Ovary (tissue), 9 donors: ENCODE data around the gene CENATAC. TPM values are rescaled to one million over a fixed set of nuclear protein-coding genes. Genes with fewer than 3 reads are reported as not detected.

Experiments used
- DNase-seq, 5 donors: peaks; one replicate each; pipeline ENCODE4 v3.0.0-alpha.2; 2019 to 2020
- H3K27ac ChIP-seq, 2 donors: fragments of 200-600 bp; one replicate each; pipeline versions ENCODE4 v1.5.1 to v1.8.0; 2019 to 2022
- H3K27me3 ChIP-seq: fragments of 200-600 bp; one replicate; pipeline ENCODE4 v1.8.0; 2022
- H3K36me3 ChIP-seq: fragments of 200-600 bp; sonication (generic); one replicate; pipeline ENCODE4 v1.5.1; 2019
- H3K4me1 ChIP-seq: one replicate; pipeline ENCODE4 v1.8.1; 2013; ENCODE audit warnings: mild to moderate bottlenecking, moderate library complexity; ENCODE audit not compliant: insufficient read depth
- H3K4me3 ChIP-seq: fragments of 200-600 bp; sonication (generic); one replicate; pipeline ENCODE4 v1.5.1; 2017
- H3K9me3 ChIP-seq, 2 donors: fragments of 200-600 bp in 1 of 2; sonication (generic) in 1 of 2; one replicate each; pipeline versions ENCODE4 v1.5.1 to v1.8.1; 2013 to 2019; ENCODE audit warnings: mild to moderate bottlenecking in 1 of 2, moderate library complexity in 1 of 2
- CTCF ChIP-seq, 3 donors: fragments of 450-650 bp in 2 of 3; fragments of 200-600 bp in 1 of 3; IDR thresholded peaks; one replicate each; pipeline versions ENCODE4 v1.5.1 to v1.8.0; 2016 to 2022; ENCODE audit warnings: antibody characterized with exemption in 3 of 3, mild to moderate bottlenecking in 1 of 3
- EP300 ChIP-seq: sonication (generic); formaldehyde crosslinking; IDR thresholded peaks from one replicate; pipeline ENCODE4 v1.6.1; 2017; ENCODE audit warnings: antibody characterized with exemption
- POLR2A ChIP-seq: fragments of 450-650 bp; IDR thresholded peaks from one replicate; pipeline ENCODE4 v1.6.1; 2017; ENCODE audit warnings: antibody characterized with exemption, mild to moderate bottlenecking, moderate library complexity
- WGBS, 3 donors: extraction: QIAGEN DNeasy Blood & Tissue Kit in 1 of 3; methylation state at CpG; one replicate each; pipeline versions ENCODE4 v1.1.5 to v1.1.7; 2013 to 2017; 5-methylcytosine and 5-hydroxymethylcytosine counted together
- intact Hi-C, 4 donors: fragments of 100-400 bp; cut with DNase I; formaldehyde crosslinking; loops; one replicate each; pipeline versions ENCODE4 v1.11.0 to v1.15.1; 2022 to 2023
- polyA plus RNA-seq, 2 donors: library from polyadenylated mRNA; stranded (reverse); fragments of 200-250 nt in 1 of 2; fragments of 350-450 nt in 1 of 2; fragmentation: Illumina TruSeq in 1 of 2; extraction: RNeasy Lipid Tissue Mini Kit (QIAGEN cat#74804) in 1 of 2; gene quantifications; one replicate each; pipeline ENCODE4 v1.2.3, GENCODE V29; 2013 to 2014
- total RNA-seq, 7 donors: library from RNA; depleted of rRNA in 2 of 7; stranded (reverse); fragments of >200 nt in 2 of 7; fragmentation: NEBNext Ultra II Directional in 3 of 7; extraction: Animal tissue kit (Norgen Biotek cat#: 25700) in 3 of 7; gene quantifications; one replicate each; pipeline versions ENCODE4 v1.1.0 to v1.2.4, GENCODE V29; 2016 to 2023
- donor health status: DM: no; HTN: no; CAD: no; lungs with moderate emphysema.
- donor health status: DM: no; HTN: no; CAD: no.
- donor health status: Bipolar disorder and iron deficiency.
- donor health status: DM: yes; HTN: yes; CAD: no.
- donor health status: DM: no; HTN: no; CAD: no.
- donor health status: DM: yes; HTN: yes; CAD: no.

CENATAC gene
- total and polyA plus RNA-seq, 9 donors, result 19.9 to 51.0 (median 26.3) TPM

DNA sequence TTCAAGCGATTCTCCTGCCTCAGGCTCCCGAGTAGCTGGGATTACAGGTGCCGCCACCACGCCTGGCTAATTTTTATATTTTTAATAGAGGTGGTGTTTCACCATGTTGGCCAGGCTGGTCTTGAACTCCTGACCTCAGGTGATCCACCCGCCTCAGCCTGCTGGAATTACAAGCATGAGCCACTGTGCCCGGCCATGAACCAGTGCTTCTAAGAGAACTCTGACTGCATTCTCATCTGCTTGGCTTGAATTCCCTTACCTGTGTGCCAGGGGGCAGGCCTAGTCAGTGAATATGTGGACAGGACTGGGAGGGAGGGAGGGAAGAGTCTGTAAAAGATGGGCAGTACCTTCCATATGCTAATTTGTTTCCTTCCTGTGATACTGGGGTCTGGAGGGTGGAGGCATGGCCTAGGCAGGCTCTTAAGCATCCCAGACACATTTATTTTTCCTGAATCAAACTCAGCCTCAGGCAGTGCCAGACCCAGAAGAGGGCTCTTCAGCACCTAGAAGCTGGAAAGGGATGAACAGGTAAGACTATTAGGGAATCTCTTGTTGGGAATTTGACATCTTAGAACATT lies 13.6 kb downstream of the CENATAC start:
- no peak overlapping the region for H3K27ac ChIP-seq
- no peak overlapping the region for H3K4me3 ChIP-seq
- WGBS, 3 donors, result 75 to 84% (median 79%) methylated on average over 6 of the region's 6 CpGs
- H3K36me3 ChIP-seq, result no peaks in the 10 kb centered on the region
- intact Hi-C loops, result no loop called here
- no peaks in the 10 kb centered on the region for H3K27me3 ChIP-seq
- no peak for TF ChIP-seq POLR2A
- no peak for TF ChIP-seq CTCF (IDR thresholded peaks at IDR 0.05)
- no peak for TF ChIP-seq EP300
- H3K4me1 ChIP-seq, result peaks cover 1% of the 10 kb centered on the region
- H3K9me3 ChIP-seq, result no peaks in the 10 kb centered on the region
- DNase-seq, result no peak

DNA sequence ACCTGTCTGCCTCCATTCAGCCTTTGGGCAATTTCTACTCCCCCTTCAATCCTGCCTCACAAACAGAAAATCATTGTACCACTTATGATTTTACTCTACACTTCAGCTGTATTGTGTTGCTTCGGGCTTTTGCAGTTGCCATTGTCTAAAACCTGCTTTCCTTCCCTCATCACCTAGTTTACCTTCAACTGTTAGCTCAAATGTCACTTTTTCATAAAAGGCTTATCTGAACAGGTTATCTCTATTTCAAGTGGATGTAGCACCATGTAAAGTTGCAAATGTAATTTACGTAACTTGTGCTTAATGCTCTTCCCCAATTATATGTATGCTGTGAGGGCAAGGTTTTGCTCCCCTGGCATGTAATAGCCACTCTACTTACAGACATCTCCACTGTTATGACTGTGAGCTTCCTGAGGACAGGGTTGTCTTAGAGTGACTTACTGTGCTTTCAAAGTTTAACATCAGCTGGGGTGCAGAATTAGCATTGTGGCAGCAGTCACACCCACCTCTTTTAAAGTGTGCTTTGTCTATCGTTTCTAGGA lies 14.8 kb downstream of the CENATAC start:
- whole genome bisulfite sequencing, 3 donors, result 76 to 83% (median 79%) methylated on average over 3 of the region's 3 CpGs
- Histone ChIP-seq H3K36me3 (no peaks in the 10 kb centered on the region), H3K4me1 (peaks cover 2% of the 10 kb centered on the region), H3K27ac (no peak overlapping the region), H3K9me3 (no peaks in the 10 kb centered on the region), H3K27me3 (no peaks in the 10 kb centered on the region), H3K4me3 (no peak overlapping the region)
- DNase-seq, result no peak
- TF ChIP-seq POLR2A (no peak), EP300 (no peak), CTCF (IDR thresholded peaks at IDR 0.05) (no peak)
- intact Hi-C loops, result no loop called here

- H3K4me3 ChIP-seq, result no peak overlapping the region
- no peaks in the 10 kb centered on the region for H3K36me3 ChIP-seq
- 92 to 93% (median 93%) methylated on average over 17 of the region's 17 CpGs for WGBS, 3 donors
- intact Hi-C loops, result no loop called here
- H3K9me3 ChIP-seq, result no peaks in the 10 kb centered on the region
- no peak overlapping the region for H3K27ac ChIP-seq
- no peaks in the 10 kb centered on the region for H3K27me3 ChIP-seq
- no peak for DNase-seq
- H3K4me1 ChIP-seq, result peaks cover 4% of the 10 kb centered on the region
- TF ChIP-seq CTCF (IDR thresholded peaks at IDR 0.05) (no peak), EP300 (no peak), POLR2A (no peak)
Observed at GRCh38 chr11:119014209-119014924, 16.4 kb downstream of the CENATAC start.

- no peak for DNase-seq
- TF ChIP-seq CTCF (IDR thresholded peaks at IDR 0.05) (no peak), POLR2A (no peak), EP300 (no peak)
- no peaks in the 10 kb centered on the region for H3K36me3 ChIP-seq
- no peaks in the 10 kb centered on the region for H3K9me3 ChIP-seq
- H3K4me3 ChIP-seq, result no peak overlapping the region
- intact Hi-C loops, result no loop called here
- H3K27me3 ChIP-seq, result no peaks in the 10 kb centered on the region
- H3K27ac ChIP-seq, result no peak overlapping the region
- 52 to 59% (median 54%) methylated on average over 8 of the region's 8 CpGs for WGBS, 3 donors
- H3K4me1 ChIP-seq, result peaks cover 9% of the 10 kb centered on the region
Observed at GRCh38 chr11:119015054-119015611, 17.2 kb downstream of the CENATAC start.
